AG10803 (cell line): Measurements from ENCODE around the gene NPHP3.

Experiments used
- DNase-seq: peaks from one replicate; pipeline ENCODE4 v3.0.0; 2010; ENCODE audit warnings: low read depth
- H3K4me3 ChIP-seq: 2 replicates; pipeline ENCODE4 v1.5.1; 2011; ENCODE audit warnings: mild to moderate bottlenecking, low read length, control low read depth
- TF ChIP-seq, protein P1 (sequence below): conservative IDR thresholded peaks from 2 replicates; pipeline ENCODE4 v1.5.1; 2011; ENCODE audit warnings: mild to moderate bottlenecking, low read length, control low read depth, inconsistent platforms

The NPHP3 gene

DNA sequence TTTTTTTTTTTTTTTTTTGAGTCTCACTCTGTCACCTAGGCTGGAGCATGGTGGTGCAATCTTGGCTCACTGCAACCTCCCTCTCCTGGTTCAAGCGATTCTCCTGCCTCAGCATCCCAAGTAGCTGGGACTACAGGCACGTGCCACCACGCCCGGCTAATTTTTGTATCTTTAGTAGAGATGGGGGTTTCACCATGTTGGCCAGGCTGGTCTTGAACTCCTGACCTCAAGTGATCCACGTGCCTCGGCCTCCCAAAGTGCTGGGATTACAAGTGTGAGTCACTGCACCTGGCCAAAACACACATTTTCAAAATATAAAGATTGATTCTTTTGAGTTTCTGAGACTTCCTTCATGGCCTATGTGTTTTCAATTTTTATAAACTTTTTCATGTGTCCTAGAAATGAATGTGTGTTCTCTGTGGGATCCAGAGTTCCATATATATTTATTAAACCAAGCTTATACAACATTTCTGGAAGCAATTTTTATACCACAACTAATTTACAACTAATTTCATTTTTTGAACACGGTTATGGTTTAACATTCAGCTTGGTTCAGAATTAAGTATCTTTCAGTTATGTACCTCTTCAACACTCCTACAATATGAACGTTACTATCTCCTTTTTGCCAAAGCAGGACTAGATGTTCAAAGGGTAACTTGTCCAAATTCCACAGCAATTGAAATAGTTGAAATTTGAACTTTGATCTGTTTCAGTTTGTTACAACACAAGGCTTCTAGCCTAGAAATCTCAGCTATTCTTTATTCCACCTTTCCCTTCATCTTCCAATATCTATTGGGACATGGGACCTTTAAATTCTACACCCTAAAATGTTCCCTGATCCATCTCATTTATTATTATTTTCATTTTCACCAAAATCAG is 64.1 kb downstream of the NPHP3 start:
- H3K4me3 ChIP-seq, result peak overlapping the region; percentile 78
- TF ChIP-seq, protein P1, sequence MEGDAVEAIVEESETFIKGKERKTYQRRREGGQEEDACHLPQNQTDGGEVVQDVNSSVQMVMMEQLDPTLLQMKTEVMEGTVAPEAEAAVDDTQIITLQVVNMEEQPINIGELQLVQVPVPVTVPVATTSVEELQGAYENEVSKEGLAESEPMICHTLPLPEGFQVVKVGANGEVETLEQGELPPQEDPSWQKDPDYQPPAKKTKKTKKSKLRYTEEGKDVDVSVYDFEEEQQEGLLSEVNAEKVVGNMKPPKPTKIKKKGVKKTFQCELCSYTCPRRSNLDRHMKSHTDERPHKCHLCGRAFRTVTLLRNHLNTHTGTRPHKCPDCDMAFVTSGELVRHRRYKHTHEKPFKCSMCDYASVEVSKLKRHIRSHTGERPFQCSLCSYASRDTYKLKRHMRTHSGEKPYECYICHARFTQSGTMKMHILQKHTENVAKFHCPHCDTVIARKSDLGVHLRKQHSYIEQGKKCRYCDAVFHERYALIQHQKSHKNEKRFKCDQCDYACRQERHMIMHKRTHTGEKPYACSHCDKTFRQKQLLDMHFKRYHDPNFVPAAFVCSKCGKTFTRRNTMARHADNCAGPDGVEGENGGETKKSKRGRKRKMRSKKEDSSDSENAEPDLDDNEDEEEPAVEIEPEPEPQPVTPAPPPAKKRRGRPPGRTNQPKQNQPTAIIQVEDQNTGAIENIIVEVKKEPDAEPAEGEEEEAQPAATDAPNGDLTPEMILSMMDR, result no peak
- DNase-seq, result no peak

DNA sequence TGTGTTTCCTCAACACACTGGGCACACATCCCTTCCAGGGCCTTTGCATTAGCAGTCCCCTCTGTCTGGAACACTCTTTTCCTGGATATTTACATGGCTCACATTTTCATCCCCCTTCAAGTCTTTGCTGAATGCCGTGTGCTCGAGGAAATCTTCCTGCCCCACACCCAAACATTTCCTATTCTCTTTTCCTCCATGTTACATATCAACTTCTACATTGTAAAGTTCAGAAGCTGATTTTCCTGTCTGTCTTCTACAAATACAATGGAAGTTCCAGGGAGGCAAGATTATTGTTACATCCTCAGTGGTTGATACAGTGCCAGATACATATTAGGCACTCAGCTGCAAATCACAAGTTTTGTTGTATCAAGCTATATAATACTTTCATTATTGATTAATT is 66.7 kb downstream of the NPHP3 start:
- H3K4me3 ChIP-seq, result no peak overlapping the region
- DNase-seq, result no peak
- TF ChIP-seq, protein P1, result no peak

DNA sequence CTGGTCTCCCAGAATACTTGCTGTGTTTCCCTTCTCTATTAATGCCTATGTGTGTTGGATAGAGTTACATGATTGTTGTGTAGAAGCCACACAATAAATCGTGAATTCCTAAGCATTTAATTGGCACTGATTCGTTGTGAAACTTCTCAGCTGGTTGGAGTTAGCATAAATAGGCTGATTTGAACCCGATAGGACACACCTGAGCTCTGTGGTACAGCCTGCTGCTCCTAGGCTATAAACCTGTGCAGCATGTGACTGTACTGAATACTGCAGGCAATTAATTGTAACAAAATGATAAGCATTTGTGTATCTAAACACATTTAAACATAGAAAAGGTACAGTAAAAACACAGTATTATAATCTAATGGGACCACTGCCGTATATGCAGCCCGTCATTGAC is 67.5 kb downstream of the NPHP3 start:
- peak; percentile 59 for DNase-seq
- H3K4me3 ChIP-seq, result no peak overlapping the region

DNA sequence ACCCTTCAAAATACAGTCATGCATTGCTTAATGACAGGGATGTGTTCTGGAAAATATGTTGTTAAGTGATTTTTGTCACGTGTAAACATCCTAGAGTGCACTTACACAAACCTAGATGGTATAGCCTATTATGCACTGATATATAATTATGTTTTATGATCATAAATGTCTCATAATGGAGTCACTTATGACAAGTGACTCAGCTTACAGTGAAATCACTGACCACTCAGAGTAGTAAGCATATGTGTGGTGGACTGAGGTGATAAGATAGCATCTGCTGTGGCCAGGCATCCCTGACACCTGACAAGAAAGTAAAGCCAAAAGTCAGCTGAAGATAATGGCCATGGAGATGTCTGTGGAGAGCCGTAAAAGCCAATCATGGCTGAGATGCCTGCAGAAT is 68.0 kb downstream of the NPHP3 start:
- H3K4me3 ChIP-seq, result no peak overlapping the region
- no peak for DNase-seq

More for the DNA sequence above, 67.5 kb downstream of the NPHP3 start:
- TF ChIP-seq, protein P1, result no peak

DNA sequence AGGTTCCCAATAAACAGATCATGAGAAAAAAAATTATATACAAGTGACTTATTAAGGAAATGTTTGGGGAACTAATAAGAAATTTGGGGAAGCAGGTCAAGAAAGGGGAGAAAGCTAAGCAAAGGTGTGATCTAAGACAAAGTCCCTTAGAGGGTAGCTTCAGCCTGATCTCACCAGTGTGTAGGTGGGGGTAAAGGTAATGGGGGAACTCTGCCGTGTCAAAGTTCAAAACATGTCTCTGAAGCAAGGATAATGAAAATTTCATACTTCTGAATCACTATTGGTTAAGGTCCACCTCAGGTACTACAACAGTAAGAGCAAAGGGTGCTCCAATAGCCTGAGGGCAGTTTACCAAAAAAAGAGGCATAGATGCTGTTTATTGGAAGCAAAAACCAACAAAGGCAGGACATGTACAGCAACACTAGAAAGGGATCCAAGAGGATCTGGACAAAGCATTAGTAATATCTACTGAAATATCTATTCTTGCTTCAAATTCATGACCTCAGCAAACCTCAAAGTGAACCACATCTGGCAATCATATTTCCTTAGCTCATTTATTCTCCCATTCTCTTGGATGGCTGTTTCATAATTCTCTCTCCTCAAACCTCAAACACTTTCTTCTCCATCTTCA is 69.5 kb downstream of the NPHP3 start:
- no peak overlapping the region for H3K4me3 ChIP-seq
- peak; percentile 84 for DNase-seq
- TF ChIP-seq, protein P1, result no peak

More for the DNA sequence above, 68.0 kb downstream of the NPHP3 start:
- TF ChIP-seq, protein P1, result no peak

DNA sequence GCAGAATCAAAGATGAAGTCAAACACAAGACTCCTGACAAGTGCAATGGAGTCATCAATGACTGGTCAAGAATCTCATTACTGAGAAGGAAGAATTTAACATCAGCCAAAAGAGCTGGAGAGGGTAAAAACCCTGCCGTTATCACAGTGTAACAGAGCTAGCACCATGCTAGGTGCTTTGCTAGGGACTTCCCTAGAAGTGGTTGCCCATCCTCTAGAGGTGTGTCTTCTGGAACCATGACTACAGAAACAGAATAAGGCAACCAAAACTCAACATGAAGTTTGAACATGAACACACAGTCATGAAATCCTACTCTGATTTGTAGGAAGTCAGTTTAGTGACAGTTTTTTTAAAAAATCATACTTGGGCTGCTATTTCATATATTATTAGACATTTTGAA is 72.1 kb downstream of the NPHP3 start:
- DNase-seq, result no peak
- TF ChIP-seq, protein P1, result no peak
- H3K4me3 ChIP-seq, result no peak overlapping the region

DNA sequence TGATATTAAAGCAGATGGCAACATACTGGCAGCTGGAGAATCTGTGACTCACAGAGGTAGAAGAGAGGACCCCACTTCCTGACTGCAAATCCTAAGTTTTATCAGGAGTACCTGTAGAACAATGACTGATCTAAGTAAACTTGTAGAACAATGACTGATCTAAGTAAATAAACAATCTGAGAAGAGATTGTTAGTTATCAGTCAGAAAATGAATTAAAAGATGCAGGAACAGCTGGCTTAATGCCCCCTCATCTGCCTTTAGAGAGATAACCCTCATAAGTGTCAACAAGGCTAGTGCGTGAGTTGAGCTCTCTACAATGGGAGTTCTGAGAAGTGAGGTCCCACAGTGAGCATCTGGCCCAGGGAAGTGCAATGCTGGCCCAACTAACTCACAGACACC is 77.2 kb downstream of the NPHP3 start:
- no peak overlapping the region for H3K4me3 ChIP-seq
- TF ChIP-seq, protein P1, result no peak
- no peak for DNase-seq
